ENCODE results near the gene SELENOV.

DNA sequence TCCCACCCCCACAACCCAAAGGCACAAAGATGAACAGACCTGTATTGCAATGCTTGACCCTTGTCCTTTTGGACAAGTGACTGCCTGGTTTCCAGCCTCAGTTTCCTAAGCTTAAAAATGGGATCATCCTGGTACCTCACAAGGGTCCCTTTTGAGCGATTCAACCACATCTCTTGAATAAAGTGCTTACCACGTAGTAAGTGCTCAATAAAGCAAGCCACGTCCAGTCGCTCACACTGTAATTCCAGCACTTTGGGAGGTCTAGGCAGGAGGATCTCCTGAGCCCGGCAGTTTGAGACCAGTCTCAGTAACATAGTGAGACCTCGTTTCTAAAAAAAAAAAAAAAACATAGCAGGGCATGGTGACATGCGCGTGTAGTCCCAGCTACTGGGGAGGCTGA is 15.0 kb upstream of the SELENOV start:
- TF ChIP-seq RARB (CRISPR knock-in tag; IDR thresholded peaks at IDR 0.05) (no peak), BACH2 (CRISPR knock-in tag; IDR thresholded peaks at IDR 0.05; ENCODE audit: borderline replicate concordance) (no peak), ZFP3 (CRISPR knock-in tag; IDR thresholded peaks at IDR 0.05) (no peak), OSR1 (CRISPR knock-in tag; IDR thresholded peaks at IDR 0.05) (no peak), ZFP30 (CRISPR knock-in tag; IDR thresholded peaks at IDR 0.05) (no peak), ZNF8 (CRISPR knock-in tag; IDR thresholded peaks at IDR 0.05) (no peak)
- TF ChIP-seq, protein P1, sequence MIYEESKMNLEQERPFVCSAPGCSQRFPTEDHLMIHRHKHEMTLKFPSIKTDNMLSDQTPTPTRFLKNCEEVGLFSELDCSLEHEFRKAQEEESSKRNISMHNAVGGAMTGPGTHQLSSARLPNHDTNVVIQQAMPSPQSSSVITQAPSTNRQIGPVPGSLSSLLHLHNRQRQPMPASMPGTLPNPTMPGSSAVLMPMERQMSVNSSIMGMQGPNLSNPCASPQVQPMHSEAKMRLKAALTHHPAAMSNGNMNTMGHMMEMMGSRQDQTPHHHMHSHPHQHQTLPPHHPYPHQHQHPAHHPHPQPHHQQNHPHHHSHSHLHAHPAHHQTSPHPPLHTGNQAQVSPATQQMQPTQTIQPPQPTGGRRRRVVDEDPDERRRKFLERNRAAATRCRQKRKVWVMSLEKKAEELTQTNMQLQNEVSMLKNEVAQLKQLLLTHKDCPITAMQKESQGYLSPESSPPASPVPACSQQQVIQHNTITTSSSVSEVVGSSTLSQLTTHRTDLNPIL (CRISPR knock-in tag; IDR thresholded peaks at IDR 0.05; ENCODE audit: low read depth): no peak
